OCI-LY1 (cell line): ENCODE results near the gene RHOB.

Experiments used
- EZH2 ChIP-seq: fragments of 200-600 bp; sonication (generic), shearing (Covaris generic); IDR thresholded peaks from 2 replicates; pipeline ENCODE4 v1.8.0; 2017; ENCODE audit warnings: borderline replicate concordance, mixed run types, mild to moderate bottlenecking, antibody characterized with exemption, low read length, moderate library complexity, mixed read lengths
- TF ChIP-seq, protein P1 (sequence below): fragments of 200-600 bp; sonication (generic), shearing (Covaris generic); IDR thresholded peaks from 2 replicates; pipeline ENCODE4 v1.5.1; 2017; ENCODE audit warnings: mild to moderate bottlenecking, antibody characterized with exemption, low read length, moderate library complexity, mixed read lengths

DNA sequence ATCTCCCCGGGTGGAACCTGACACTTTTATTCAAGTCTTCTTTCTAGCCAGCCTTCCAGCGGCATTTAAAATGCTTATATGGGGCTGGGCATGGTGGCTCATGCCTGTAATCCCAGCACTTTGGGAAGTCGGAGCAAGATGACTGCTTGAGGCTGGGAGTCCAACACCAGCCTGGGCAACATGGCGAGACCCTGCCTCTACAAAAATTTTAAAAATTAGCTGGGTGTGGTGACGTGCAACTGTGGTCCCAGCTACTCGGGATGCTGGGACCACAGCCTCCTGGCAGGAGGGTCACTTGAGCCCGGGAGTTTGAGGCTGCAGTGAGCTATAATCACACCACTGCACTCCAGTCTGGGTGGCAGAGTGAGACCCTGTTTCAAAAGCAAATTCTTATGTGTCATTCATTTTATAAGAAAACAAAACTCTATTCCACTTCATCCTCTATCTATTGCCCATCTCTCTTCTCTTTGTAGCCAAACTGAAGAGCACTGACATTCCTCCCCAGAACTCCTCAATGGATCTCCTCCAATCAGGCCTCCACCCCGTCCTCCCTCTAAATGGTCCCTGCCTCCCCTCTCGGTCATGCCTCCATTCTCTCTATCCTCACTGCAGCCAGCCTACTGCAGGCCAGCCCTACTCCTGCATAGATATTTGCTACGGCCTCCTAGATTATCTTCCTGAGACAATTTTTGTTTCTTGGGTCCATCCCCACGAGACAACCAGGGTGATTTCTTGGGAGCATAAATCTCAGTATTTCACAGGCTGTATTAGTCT is 18.0 kb upstream of the RHOB start:
- TF ChIP-seq, protein P1, sequence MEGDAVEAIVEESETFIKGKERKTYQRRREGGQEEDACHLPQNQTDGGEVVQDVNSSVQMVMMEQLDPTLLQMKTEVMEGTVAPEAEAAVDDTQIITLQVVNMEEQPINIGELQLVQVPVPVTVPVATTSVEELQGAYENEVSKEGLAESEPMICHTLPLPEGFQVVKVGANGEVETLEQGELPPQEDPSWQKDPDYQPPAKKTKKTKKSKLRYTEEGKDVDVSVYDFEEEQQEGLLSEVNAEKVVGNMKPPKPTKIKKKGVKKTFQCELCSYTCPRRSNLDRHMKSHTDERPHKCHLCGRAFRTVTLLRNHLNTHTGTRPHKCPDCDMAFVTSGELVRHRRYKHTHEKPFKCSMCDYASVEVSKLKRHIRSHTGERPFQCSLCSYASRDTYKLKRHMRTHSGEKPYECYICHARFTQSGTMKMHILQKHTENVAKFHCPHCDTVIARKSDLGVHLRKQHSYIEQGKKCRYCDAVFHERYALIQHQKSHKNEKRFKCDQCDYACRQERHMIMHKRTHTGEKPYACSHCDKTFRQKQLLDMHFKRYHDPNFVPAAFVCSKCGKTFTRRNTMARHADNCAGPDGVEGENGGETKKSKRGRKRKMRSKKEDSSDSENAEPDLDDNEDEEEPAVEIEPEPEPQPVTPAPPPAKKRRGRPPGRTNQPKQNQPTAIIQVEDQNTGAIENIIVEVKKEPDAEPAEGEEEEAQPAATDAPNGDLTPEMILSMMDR = no peak
- TF ChIP-seq EZH2 = no peak
